DOHH2 (cell line): ENCODE measurements around the gene SLC35F5.

Experiments used
- H3F3A ChIP-seq: fragments of 200-600 bp; sonication (generic), shearing (Covaris generic); 2 replicates; pipeline ENCODE4 v1.6.0; 2016; ENCODE audit warnings: antibody characterized with exemption, mild to moderate bottlenecking; ENCODE audit not compliant: control insufficient read depth, insufficient read depth
- H3K27ac ChIP-seq: fragments of 200-600 bp; sonication (generic); 2 replicates; pipeline ENCODE4 v1.5.1; 2014; ENCODE audit warnings: low read depth, mild to moderate bottlenecking, low read length, moderate library complexity
- H3K27me3 ChIP-seq: fragments of 200-600 bp; sonication (generic); 2 replicates; pipeline ENCODE4 v1.6.1; 2014; ENCODE audit warnings: mild to moderate bottlenecking, low read length, mixed read lengths; ENCODE audit not compliant: control insufficient read depth
- H3K36me3 ChIP-seq: fragments of 200-600 bp; sonication (generic); 2 replicates; pipeline ENCODE4 v1.6.1; 2014; ENCODE audit warnings: mild to moderate bottlenecking, low read length, moderate library complexity, mixed read lengths; ENCODE audit not compliant: control insufficient read depth
- H3K4me1 ChIP-seq: fragments of 200-600 bp; sonication (generic); 2 replicates; pipeline ENCODE4 v1.6.1; 2014; ENCODE audit warnings: mild to moderate bottlenecking, low read length, mixed read lengths; ENCODE audit not compliant: control insufficient read depth
- H3K4me2 ChIP-seq: fragments of 200-600 bp; sonication (generic); 2 replicates; pipeline ENCODE4 v1.6.0; 2014; ENCODE audit warnings: mild to moderate bottlenecking, low read length, moderate library complexity
- H3K4me3 ChIP-seq: fragments of 200-600 bp; sonication (generic); 2 replicates; pipeline ENCODE4 v1.5.1; 2014; ENCODE audit warnings: mild to moderate bottlenecking, low read length, mixed read lengths
- H3K79me2 ChIP-seq: fragments of 200-600 bp; sonication (generic); 2 replicates; pipeline ENCODE4 v1.6.1; 2014; ENCODE audit warnings: mild to moderate bottlenecking, low read length, mixed read lengths; ENCODE audit not compliant: control insufficient read depth
- H3K9me2 ChIP-seq: fragments of 200-600 bp; sonication (generic); replicated peaks from 2 replicates; pipeline ENCODE4 v1.6.1; 2014; ENCODE audit warnings: mild to moderate bottlenecking, low read length, mixed read lengths; ENCODE audit not compliant: control insufficient read depth
- H3K9me3 ChIP-seq: fragments of 200-600 bp; sonication (generic); 2 replicates; pipeline ENCODE4 v1.6.1; 2014; ENCODE audit warnings: antibody characterized with exemption, low read length, mixed read lengths; ENCODE audit not compliant: control insufficient read depth, insufficient read depth
- H4K20me1 ChIP-seq: fragments of 200-600 bp; sonication (generic); 2 replicates; pipeline ENCODE4 v1.6.0; 2014; ENCODE audit warnings: low read depth, mild to moderate bottlenecking, antibody characterized with exemption, low read length, moderate library complexity; ENCODE audit not compliant: control insufficient read depth, insufficient read depth
- EZH2phosphoT487 ChIP-seq: fragments of 200-600 bp; sonication (generic); IDR thresholded peaks from 2 replicates; pipeline ENCODE4 v1.6.1; 2017; ENCODE audit warnings: borderline replicate concordance, mild to moderate bottlenecking, antibody characterized with exemption, low read length, moderate library complexity, mixed read lengths
- TF ChIP-seq, protein P1 (sequence below): fragments of 200-600 bp; sonication (generic); IDR thresholded peaks from one replicate; pipeline ENCODE4 v1.5.1; 2014; ENCODE audit warnings: antibody characterized with exemption, mild to moderate bottlenecking, low read depth, low read length; ENCODE audit not compliant: poor library complexity, severe bottlenecking

The SLC35F5 gene

DNA sequence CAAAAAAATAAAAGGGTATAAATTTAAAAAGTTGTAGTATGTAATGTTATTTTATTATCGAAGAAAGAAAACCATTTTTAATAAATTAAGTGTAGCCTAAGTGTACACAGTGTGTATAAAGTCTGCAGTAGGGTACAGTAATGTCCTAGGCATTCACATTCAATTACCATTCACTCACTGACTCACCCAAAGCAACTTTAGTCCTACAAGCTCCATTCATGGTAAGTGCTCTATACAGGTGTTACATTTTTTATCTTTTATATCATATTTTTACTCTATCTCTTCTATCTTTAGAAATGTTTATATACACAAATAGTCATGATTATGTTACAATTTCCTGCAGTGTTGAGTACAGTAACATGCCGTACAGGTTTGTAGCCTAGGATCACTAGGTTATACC is 69.9 kb downstream of the SLC35F5 start:
- H3K9me3 ChIP-seq = no peaks in the 10 kb centered on the region
- H3K4me2 ChIP-seq = no peak overlapping the region
- no peaks in the 10 kb centered on the region for H3K79me2 ChIP-seq
- no peaks in the 10 kb centered on the region for H3K9me2 ChIP-seq
- no peaks in the 10 kb centered on the region for H3K36me3 ChIP-seq
- H3F3A ChIP-seq = no peaks in the 10 kb centered on the region; the same call in 1 of the 2 replicates
- no peaks in the 10 kb centered on the region for H4K20me1 ChIP-seq
- no peaks in the 10 kb centered on the region for H3K27me3 ChIP-seq
- H3K4me3 ChIP-seq = no peak overlapping the region
- no peaks in the 10 kb centered on the region for H3K4me1 ChIP-seq
- TF ChIP-seq, protein P1, sequence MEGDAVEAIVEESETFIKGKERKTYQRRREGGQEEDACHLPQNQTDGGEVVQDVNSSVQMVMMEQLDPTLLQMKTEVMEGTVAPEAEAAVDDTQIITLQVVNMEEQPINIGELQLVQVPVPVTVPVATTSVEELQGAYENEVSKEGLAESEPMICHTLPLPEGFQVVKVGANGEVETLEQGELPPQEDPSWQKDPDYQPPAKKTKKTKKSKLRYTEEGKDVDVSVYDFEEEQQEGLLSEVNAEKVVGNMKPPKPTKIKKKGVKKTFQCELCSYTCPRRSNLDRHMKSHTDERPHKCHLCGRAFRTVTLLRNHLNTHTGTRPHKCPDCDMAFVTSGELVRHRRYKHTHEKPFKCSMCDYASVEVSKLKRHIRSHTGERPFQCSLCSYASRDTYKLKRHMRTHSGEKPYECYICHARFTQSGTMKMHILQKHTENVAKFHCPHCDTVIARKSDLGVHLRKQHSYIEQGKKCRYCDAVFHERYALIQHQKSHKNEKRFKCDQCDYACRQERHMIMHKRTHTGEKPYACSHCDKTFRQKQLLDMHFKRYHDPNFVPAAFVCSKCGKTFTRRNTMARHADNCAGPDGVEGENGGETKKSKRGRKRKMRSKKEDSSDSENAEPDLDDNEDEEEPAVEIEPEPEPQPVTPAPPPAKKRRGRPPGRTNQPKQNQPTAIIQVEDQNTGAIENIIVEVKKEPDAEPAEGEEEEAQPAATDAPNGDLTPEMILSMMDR = no peak
- TF ChIP-seq EZH2phosphoT487 = no peak
- H3K27ac ChIP-seq = no peak overlapping the region

- no peaks in the 10 kb centered on the region for H3F3A ChIP-seq
- H3K36me3 ChIP-seq = no peaks in the 10 kb centered on the region
- H3K4me1 ChIP-seq = no peaks in the 10 kb centered on the region
- H3K27me3 ChIP-seq = no peaks in the 10 kb centered on the region
- no peak overlapping the region for H3K4me3 ChIP-seq
- no peaks in the 10 kb centered on the region for H3K9me2 ChIP-seq
- H3K9me3 ChIP-seq = no peaks in the 10 kb centered on the region
- H3K4me2 ChIP-seq = no peak overlapping the region
- no peaks in the 10 kb centered on the region for H4K20me1 ChIP-seq
- no peak overlapping the region for H3K27ac ChIP-seq
- no peak for TF ChIP-seq EZH2phosphoT487
- TF ChIP-seq, protein P1 = no peak
- no peaks in the 10 kb centered on the region for H3K79me2 ChIP-seq
Measured at GRCh38 chr2:113685471-113685870, 71.0 kb downstream of the SLC35F5 start.

DNA sequence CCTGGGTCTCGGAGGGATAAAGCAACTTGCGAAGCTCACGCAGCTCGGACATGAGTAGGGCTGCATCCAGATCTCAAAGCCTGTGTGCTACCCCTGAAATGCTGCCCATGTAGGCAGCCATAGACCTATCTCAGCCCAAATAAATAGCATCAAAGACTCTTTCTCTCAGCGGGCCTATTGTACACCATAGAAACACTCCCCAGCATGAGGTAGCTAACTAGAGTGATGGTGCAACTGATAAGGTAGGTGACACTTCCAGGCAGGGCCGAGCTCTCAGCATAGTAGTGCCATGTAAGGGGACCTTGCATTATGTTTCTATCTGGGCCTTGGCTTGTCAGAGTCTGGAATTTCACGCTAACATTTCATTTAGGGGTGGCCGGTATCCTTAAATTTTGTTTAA is 77.0 kb downstream of the SLC35F5 start:
- H3K27me3 ChIP-seq = no peaks in the 10 kb centered on the region
- H3K9me3 ChIP-seq = no peaks in the 10 kb centered on the region
- H3K9me2 ChIP-seq = no peaks in the 10 kb centered on the region
- H3K79me2 ChIP-seq = no peaks in the 10 kb centered on the region
- no peaks in the 10 kb centered on the region for H3K36me3 ChIP-seq
- no peak overlapping the region for H3K4me2 ChIP-seq
- no peaks in the 10 kb centered on the region for H4K20me1 ChIP-seq
- no peaks in the 10 kb centered on the region for H3F3A ChIP-seq
- H3K4me1 ChIP-seq = no peaks in the 10 kb centered on the region
- no peak for TF ChIP-seq EZH2phosphoT487
- TF ChIP-seq, protein P1 = no peak
- H3K4me3 ChIP-seq = no peak overlapping the region
- no peak overlapping the region for H3K27ac ChIP-seq

- Histone ChIP-seq H3K9me3 (no peaks in the 10 kb centered on the region), H3K27me3 (no peaks in the 10 kb centered on the region), H3K79me2 (no peaks in the 10 kb centered on the region)
Measured at GRCh38 chr2:113677330-113677729, 79.1 kb downstream of the SLC35F5 start.

More at GRCh38 chr2:113677330-113677729, 79.1 kb downstream of the SLC35F5 start:
- no peaks in the 10 kb centered on the region for H4K20me1 ChIP-seq
- TF ChIP-seq, protein P1 = no peak
- TF ChIP-seq EZH2phosphoT487 = no peak
- H3K4me1 ChIP-seq = no peaks in the 10 kb centered on the region
- no peak overlapping the region for H3K4me2 ChIP-seq
- no peak overlapping the region for H3K4me3 ChIP-seq
- H3K36me3 ChIP-seq = no peaks in the 10 kb centered on the region
- H3F3A ChIP-seq = no peaks in the 10 kb centered on the region
- H3K27ac ChIP-seq = no peak overlapping the region
- no peaks in the 10 kb centered on the region for H3K9me2 ChIP-seq
